ENCODE results near the gene KPNA6. TPM values are rescaled to one million over a fixed set of nuclear protein-coding genes. Genes with fewer than 3 reads are reported as not detected.
"Not testable (repeated sequence)": the region's sequence is repeated elsewhere in the genome, so short reads cannot be mapped to it uniquely, and the experiment has no call there.

The KPNA6 gene
- total RNA-seq, 1 donor from 2014 or later, result 78.6 TPM

DNA sequence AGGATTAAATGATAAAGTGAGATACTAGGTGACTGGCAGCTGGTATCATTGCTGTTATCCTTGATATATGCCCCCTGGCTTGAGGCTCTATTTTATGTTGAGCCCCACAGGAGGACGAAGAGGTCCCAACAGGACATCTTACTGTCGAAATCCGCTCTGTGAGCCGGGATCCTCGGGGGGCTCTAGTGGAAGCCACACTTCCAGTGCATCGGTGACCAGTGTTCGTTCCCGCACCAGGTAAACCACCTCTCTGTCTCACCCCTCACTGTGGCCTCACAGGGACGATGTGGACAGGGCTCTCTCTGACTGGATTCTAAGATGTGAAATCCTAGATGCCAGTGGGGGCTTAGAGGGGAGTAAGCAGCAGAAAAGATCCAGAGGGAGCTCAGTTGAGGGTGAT lies 33.0 kb upstream of the KPNA6 start:
- Mint-ChIP-seq H3K4me3 (peak overlapping the region; percentile 20), H3K36me3 (ENCODE audit: low read depth) (peaks cover 18% of the 10 kb centered on the region)

GRCh38 chr1:32077451-32077850 lies 30.4 kb upstream of the KPNA6 start:
- Mint-ChIP-seq H3K36me3 (ENCODE audit: low read depth) (peaks cover 27% of the 10 kb centered on the region), H3K9me3 (no peaks in the 10 kb centered on the region), H3K27ac (peak overlapping the region; percentile 83), H3K4me1 (ENCODE audit: low read depth) (peaks cover 36% of the 10 kb centered on the region), H3K27me3 (ENCODE audit: insufficient read depth) (no peaks in the 10 kb centered on the region), H3K4me3 (no peak overlapping the region)
- no peak for DNase-seq (ENCODE audit: low spot score)
- intact Hi-C loops (cut with micrococcal nuclease), result no loop called here

More for the DNA sequence above, 33.0 kb upstream of the KPNA6 start:
- peak overlapping the region; percentile 10 for H3K27ac Mint-ChIP-seq
- peaks cover 46% of the 10 kb centered on the region for H3K4me1 Mint-ChIP-seq (ENCODE audit: low read depth)
- intact Hi-C loops (cut with micrococcal nuclease), result loop anchor here (5.0 kb wide), 1 partner anchor 138 kb away; the partner anchor contains the start of gene PTP4A2
- no peak for DNase-seq (ENCODE audit: low spot score)
- H3K9me3 Mint-ChIP-seq, result no peaks in the 10 kb centered on the region
- no peaks in the 10 kb centered on the region for H3K27me3 Mint-ChIP-seq (ENCODE audit: insufficient read depth)

- no peaks in the 10 kb centered on the region for H3K27me3 Mint-ChIP-seq (ENCODE audit: insufficient read depth)
- H3K9me3 Mint-ChIP-seq, result no peaks in the 10 kb centered on the region
- no peak for DNase-seq (ENCODE audit: low spot score)
- intact Hi-C loops (cut with micrococcal nuclease), result no loop called here
- no peak overlapping the region for H3K27ac Mint-ChIP-seq
- H3K4me1 Mint-ChIP-seq (ENCODE audit: low read depth), result peaks cover 8% of the 10 kb centered on the region
- peaks cover 42% of the 10 kb centered on the region for H3K36me3 Mint-ChIP-seq (ENCODE audit: low read depth)
- no peak overlapping the region for H3K4me3 Mint-ChIP-seq
Observed at GRCh38 chr1:32082022-32082421, 25.8 kb upstream of the KPNA6 start.

- DNase-seq (ENCODE audit: low spot score); H3K27me3 Mint-ChIP-seq (ENCODE audit: insufficient read depth); H3K4me3 Mint-ChIP-seq; intact Hi-C loops (cut with micrococcal nuclease); H3K27ac Mint-ChIP-seq; H3K9me3 Mint-ChIP-seq; H3K4me1 Mint-ChIP-seq (ENCODE audit: low read depth): not testable (repeated sequence)
- H3K36me3 Mint-ChIP-seq (ENCODE audit: low read depth), result peaks cover 39% of the 10 kb centered on the region
Observed at GRCh38 chr1:32086381-32086780, 21.5 kb upstream of the KPNA6 start.

GRCh38 chr1:32091176-32091575 lies 16.7 kb upstream of the KPNA6 start:
- H3K36me3 Mint-ChIP-seq (ENCODE audit: low read depth), result peaks cover 31% of the 10 kb centered on the region

DNA sequence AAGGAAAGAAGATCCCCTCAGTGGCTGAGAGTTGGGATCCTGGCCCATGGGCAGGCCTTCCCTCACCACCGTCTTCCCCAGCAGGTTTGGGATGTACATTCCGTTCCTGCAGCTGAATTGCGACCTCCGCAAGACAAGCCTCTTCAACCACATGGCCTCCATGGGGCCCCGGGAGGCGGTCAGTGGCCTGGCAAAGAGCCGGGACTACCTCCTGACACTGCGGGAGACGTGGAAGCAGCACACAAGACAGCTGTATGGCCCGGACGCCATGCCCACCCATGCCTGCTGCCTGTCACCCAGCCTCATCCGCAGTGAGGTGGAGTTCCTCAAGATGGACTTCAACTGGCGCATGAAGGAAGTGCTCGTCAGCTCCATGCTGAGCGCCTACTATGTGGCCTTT lies 16.3 kb upstream of the KPNA6 start:
- DNase-seq (ENCODE audit: low spot score), result no peak
- intact Hi-C loops (cut with micrococcal nuclease), result no loop called here
- H3K4me1 Mint-ChIP-seq (ENCODE audit: low read depth), result no peaks in the 10 kb centered on the region
- no peaks in the 10 kb centered on the region for H3K9me3 Mint-ChIP-seq
- no peak overlapping the region for H3K4me3 Mint-ChIP-seq
- peaks cover 30% of the 10 kb centered on the region for H3K36me3 Mint-ChIP-seq (ENCODE audit: low read depth)
- H3K27me3 Mint-ChIP-seq (ENCODE audit: insufficient read depth), result no peaks in the 10 kb centered on the region
- no peak overlapping the region for H3K27ac Mint-ChIP-seq

More at GRCh38 chr1:32091176-32091575, 16.7 kb upstream of the KPNA6 start:
- Mint-ChIP-seq H3K9me3 (no peaks in the 10 kb centered on the region), H3K4me1 (ENCODE audit: low read depth) (no peaks in the 10 kb centered on the region), H3K4me3 (no peak overlapping the region), H3K27ac (no peak overlapping the region), H3K27me3 (ENCODE audit: insufficient read depth) (no peaks in the 10 kb centered on the region)
- no peak for DNase-seq (ENCODE audit: low spot score)
- intact Hi-C loops (cut with micrococcal nuclease), result no loop called here

DNA sequence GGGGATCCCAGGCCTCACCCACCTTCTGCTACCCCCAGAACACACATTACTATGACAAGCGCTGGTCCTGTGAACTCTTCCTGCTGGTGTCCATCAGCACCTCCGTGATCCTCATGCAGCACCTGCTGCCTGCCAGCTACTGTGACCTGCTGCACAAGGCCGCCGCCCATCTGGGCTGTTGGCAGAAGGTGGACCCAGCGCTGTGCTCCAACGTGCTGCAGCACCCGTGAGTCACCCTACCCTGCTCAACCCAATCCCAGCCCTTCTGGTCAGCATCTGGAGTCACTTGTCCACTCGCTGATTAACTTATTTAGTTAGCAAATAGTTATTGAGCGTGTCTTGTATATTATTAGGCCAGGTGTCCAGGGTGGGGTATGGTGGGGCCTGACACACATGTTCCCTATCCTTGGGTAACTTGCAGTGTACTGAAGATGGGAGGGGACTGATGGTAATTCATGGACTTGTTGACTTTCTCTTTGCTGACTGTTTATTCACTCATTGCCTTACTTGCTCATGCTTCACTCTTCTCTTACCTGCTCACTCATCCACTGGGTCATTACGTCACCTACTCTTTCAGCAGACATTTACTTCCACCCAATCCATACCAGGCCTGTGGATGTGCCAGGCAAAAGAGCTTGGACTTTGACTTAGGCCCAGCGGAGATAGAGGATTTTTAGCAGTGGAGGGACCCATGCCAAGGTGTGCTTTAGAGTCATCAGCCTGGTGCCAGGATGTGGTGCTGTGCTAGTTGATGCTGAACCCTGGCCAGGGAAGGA lies 12.9 kb upstream of the KPNA6 start:
- no peaks in the 10 kb centered on the region for H3K9me3 Mint-ChIP-seq
- H3K27me3 Mint-ChIP-seq (ENCODE audit: insufficient read depth), result no peaks in the 10 kb centered on the region
- no peaks in the 10 kb centered on the region for H3K4me1 Mint-ChIP-seq (ENCODE audit: low read depth)
- DNase-seq (ENCODE audit: low spot score), result no peak
- H3K27ac Mint-ChIP-seq, result no peak overlapping the region
- peaks cover 40% of the 10 kb centered on the region for H3K36me3 Mint-ChIP-seq (ENCODE audit: low read depth)
- intact Hi-C loops (cut with micrococcal nuclease), result no loop called here
- no peak overlapping the region for H3K4me3 Mint-ChIP-seq

- no peak for DNase-seq (ENCODE audit: low spot score)
- intact Hi-C loops (cut with micrococcal nuclease), result no loop called here
- H3K9me3 Mint-ChIP-seq, result no peaks in the 10 kb centered on the region
- H3K27me3 Mint-ChIP-seq (ENCODE audit: insufficient read depth), result no peaks in the 10 kb centered on the region
- no peak overlapping the region for H3K27ac Mint-ChIP-seq
- peaks cover 37% of the 10 kb centered on the region for H3K36me3 Mint-ChIP-seq (ENCODE audit: low read depth)
- H3K4me1 Mint-ChIP-seq (ENCODE audit: low read depth), result no peaks in the 10 kb centered on the region
- H3K4me3 Mint-ChIP-seq, result no peak overlapping the region
Observed at GRCh38 chr1:32099426-32099825, 8.4 kb upstream of the KPNA6 start.

DNA sequence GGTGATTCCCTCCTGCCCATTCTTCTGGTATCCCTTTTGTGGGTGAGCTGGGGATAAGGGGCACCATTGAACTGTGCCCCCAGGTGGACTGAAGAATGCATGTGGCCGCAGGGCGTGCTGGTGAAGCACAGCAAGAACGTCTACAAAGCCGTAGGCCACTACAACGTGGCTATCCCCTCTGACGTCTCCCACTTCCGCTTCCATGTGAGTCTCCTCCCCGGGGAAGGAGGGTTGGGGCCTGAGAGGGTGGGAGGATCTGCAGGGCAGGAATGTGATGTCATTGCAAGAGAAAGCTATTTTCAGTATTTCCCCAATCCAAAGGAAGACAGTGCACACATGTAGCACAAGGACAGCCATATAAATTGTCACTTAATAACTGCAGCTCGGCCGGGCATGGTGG lies 7.5 kb upstream of the KPNA6 start:
- no peak for DNase-seq (ENCODE audit: low spot score)
- no peaks in the 10 kb centered on the region for H3K9me3 Mint-ChIP-seq
- peaks cover 29% of the 10 kb centered on the region for H3K36me3 Mint-ChIP-seq (ENCODE audit: low read depth)
- H3K27ac Mint-ChIP-seq, result no peak overlapping the region
- H3K4me1 Mint-ChIP-seq (ENCODE audit: low read depth), result no peaks in the 10 kb centered on the region
- no peaks in the 10 kb centered on the region for H3K27me3 Mint-ChIP-seq (ENCODE audit: insufficient read depth)
- no peak overlapping the region for H3K4me3 Mint-ChIP-seq
- intact Hi-C loops (cut with micrococcal nuclease), result no loop called here

DNA sequence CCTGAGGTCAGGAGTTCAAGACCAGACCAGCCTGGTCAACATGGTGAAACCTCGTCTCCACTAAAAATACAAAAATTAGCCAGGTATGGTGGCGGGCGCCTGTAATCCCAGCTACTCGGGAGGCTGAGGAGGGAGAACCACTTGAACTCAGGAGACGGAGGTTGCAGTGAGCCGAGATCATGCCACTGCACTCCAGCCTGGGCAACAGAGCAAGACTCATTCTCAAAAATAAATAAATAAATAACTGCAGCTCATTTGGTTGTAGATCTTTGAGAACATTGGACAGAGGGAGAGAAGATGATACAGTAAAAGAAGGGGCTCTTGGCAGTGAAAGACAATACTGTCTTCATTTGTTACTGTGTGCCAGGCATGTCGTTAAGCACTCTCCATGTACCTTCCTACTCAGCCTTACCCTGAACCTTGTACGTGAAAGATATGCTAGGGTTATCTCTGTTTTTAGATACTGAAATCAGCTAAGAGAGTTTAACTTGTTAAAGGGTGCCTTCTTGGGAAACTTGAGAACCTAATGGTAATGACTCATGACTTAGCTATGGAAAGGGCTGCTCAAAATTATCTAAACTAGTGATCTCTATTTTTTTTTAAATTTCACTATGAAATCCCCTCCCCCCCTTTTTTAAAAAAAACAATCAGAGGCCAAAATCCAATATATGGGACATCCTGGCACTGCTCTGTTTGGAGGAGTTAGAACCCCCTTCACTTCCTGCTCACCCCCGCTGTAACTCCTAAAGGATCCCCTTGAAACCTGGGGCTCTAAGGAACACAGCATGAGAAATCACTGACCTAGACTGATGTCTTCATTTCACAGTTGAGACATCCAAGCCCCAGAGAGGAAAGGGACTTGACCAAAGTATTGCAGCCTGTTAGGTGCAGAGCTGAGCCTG lies 6.8 kb upstream of the KPNA6 start:
- Mint-ChIP-seq H3K9me3 (no peaks in the 10 kb centered on the region), H3K4me3 (no peak overlapping the region), H3K27me3 (ENCODE audit: insufficient read depth) (no peaks in the 10 kb centered on the region), H3K4me1 (ENCODE audit: low read depth) (no peaks in the 10 kb centered on the region), H3K27ac (no peak overlapping the region), H3K36me3 (ENCODE audit: low read depth) (peaks cover 23% of the 10 kb centered on the region)
- no peak for DNase-seq (ENCODE audit: low spot score)
- intact Hi-C loops (cut with micrococcal nuclease), result no loop called here

- Mint-ChIP-seq H3K4me1 (ENCODE audit: low read depth) (peaks cover 13% of the 10 kb centered on the region), H3K27me3 (ENCODE audit: insufficient read depth) (no peaks in the 10 kb centered on the region), H3K27ac (no peak overlapping the region), H3K36me3 (ENCODE audit: low read depth) (peaks cover 8% of the 10 kb centered on the region), H3K9me3 (no peaks in the 10 kb centered on the region), H3K4me3 (no peak overlapping the region)
- intact Hi-C loops (cut with micrococcal nuclease), result no loop called here
- no peak for DNase-seq (ENCODE audit: low spot score)
Observed at GRCh38 chr1:32104127-32104526, 3.7 kb upstream of the KPNA6 start.

DNA sequence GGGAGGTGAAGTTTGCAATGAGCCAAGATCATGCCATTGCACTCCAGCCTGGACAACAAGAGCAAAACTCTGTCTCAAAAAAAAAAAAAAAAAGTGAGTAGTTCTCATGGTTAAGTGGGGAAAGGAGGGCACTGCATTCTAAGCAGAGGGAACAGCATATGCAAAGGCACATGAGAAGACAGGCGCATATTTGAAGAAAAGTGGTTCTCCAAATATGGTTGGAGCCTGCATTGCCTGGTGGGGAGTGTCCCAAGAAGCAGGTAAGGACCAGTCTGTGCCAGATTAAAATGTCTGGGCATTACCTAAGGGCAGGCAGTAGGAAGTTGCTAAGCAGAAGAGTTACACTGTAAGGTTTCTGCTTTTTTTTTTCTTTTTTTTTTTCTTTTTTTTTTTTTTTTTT lies 2.5 kb upstream of the KPNA6 start:
- H3K4me3 Mint-ChIP-seq, result no peak overlapping the region
- no peaks in the 10 kb centered on the region for H3K9me3 Mint-ChIP-seq
- no peak overlapping the region for H3K27ac Mint-ChIP-seq
- no peaks in the 10 kb centered on the region for H3K27me3 Mint-ChIP-seq (ENCODE audit: insufficient read depth)
- DNase-seq (ENCODE audit: low spot score), result no peak
- peaks cover 20% of the 10 kb centered on the region for H3K4me1 Mint-ChIP-seq (ENCODE audit: low read depth)
- peaks cover 9% of the 10 kb centered on the region for H3K36me3 Mint-ChIP-seq (ENCODE audit: low read depth)
- intact Hi-C loops (cut with micrococcal nuclease), result loop anchor here (5.0 kb wide), 1 partner anchor 168 kb away; the partner anchor contains the start of gene PTP4A2
